Heart left ventricle (tissue), 16 donors: Measurements from ENCODE around the gene MYMK. TPM values are rescaled to one million over a fixed set of nuclear protein-coding genes. Genes with fewer than 3 reads are reported as not detected.

Source experiments
- ATAC-seq, 4 donors: fragments of 200-7000 bp; cut with Tn5 transposase; one replicate each; pipeline ENCODE4 v1.9.1; 2020 to 2022; ENCODE audit warnings: moderate library complexity in 4 of 4, mild to moderate bottlenecking in 3 of 4, moderate number of reproducible peaks in 1 of 4
- DNase-seq, 5 donors: peaks; one replicate each; pipeline ENCODE4 v3.0.0-alpha.2; 2020
- H3K27ac ChIP-seq, 12 donors: fragments of 200-600 bp; sonication (generic) in 4 of 12; one replicate each; pipeline versions ENCODE4 v1.5.0 to v1.8.0; 2016 to 2022; ENCODE audit warnings: mild to moderate bottlenecking in 2 of 12
- H3K27me3 ChIP-seq, 9 donors: fragments of 200-600 bp; sonication (generic) in 2 of 9; one replicate each; pipeline versions ENCODE4 v1.5.1 to v1.8.0; 2016 to 2022; ENCODE audit warnings: mild to moderate bottlenecking in 3 of 9
- H3K36me3 ChIP-seq, 9 donors: fragments of 200-600 bp; sonication (generic) in 2 of 9; one replicate each; pipeline versions ENCODE4 v1.5.0 to v1.8.0; 2018 to 2022; ENCODE audit warnings: mild to moderate bottlenecking in 2 of 9
- H3K4me1 ChIP-seq, 12 donors: fragments of 200-600 bp; sonication (generic) in 4 of 12; one replicate each; pipeline versions ENCODE4 v1.5.0 to v1.8.0; 2016 to 2022; ENCODE audit warnings: mild to moderate bottlenecking in 3 of 12
- H3K4me3 ChIP-seq, 12 donors: fragments of 200-600 bp; sonication (generic) in 4 of 12; one replicate each; pipeline versions ENCODE4 v1.5.0 to v1.8.0; 2017 to 2022; ENCODE audit warnings: mild to moderate bottlenecking in 9 of 12, moderate library complexity in 4 of 12
- H3K9me3 ChIP-seq, 12 donors: fragments of 200-600 bp; sonication (generic) in 4 of 12; one replicate each; pipeline versions ENCODE4 v1.5.0 to v1.8.0; 2016 to 2022; ENCODE audit warnings: mild to moderate bottlenecking in 1 of 12
- CTCF ChIP-seq, 12 donors: fragments of 200-600 bp; sonication (generic) in 4 of 12; IDR thresholded peaks; one replicate each; pipeline versions ENCODE4 v1.5.0 to v1.8.0; 2018 to 2022; ENCODE audit warnings: antibody characterized with exemption in 12 of 12, mild to moderate bottlenecking in 5 of 12
- POLR2A ChIP-seq, 2 donors: fragments of 450-650 bp; IDR thresholded peaks; one replicate each; pipeline ENCODE4 v1.6.1; 2017; ENCODE audit warnings: antibody characterized with exemption in 2 of 2, mild to moderate bottlenecking in 2 of 2, moderate library complexity in 2 of 2
- WGBS, 4 donors: extraction: QIAGEN DNeasy Blood & Tissue Kit in 2 of 4; methylation state at CpG; one replicate each; pipeline versions ENCODE4 v1.1.5 to v1.1.7; 2013 to 2018; 5-methylcytosine and 5-hydroxymethylcytosine counted together
- intact Hi-C, 10 donors: fragments of 100-400 bp; cut with DNase I; formaldehyde crosslinking; loops; one replicate each; pipeline versions ENCODE4 v1.11.1 to v1.14.2; 2022
- polyA plus RNA-seq, 2 donors: library from polyadenylated mRNA; stranded (reverse); fragments of 200-250 nt; gene quantifications; one replicate each; pipeline ENCODE4 v1.2.3, GENCODE V29; 2013
- total RNA-seq, 9 donors: library from RNA; depleted of rRNA in 2 of 9; stranded (reverse); fragments of >200 nt in 2 of 9; fragmentation: NEBNext Ultra II Directional in 3 of 9; extraction: Animal tissue kit (Norgen Biotek cat#: 25700) in 3 of 9; gene quantifications; one replicate each; pipeline versions ENCODE4 v1.1.0 to v1.2.4, GENCODE V29; 2016 to 2023
- donor health status: ischemic (EF 13 %, LVEDD 7.1; RV severe dilation, severe dysfunction).
- donor health status: healthy with polysubstance abuse.
- donor health status: DM: no; HTN: yes; CAD: no.
- donor health status: DM: no; HTN: no; CAD: no.
- donor health status: ischemic (EF 25% LVEDD 6.9; RV normal size, moderate dysfunction).
- donor health status: ischemic (EF 25% LVEDD 5.7; RV mildly dilated, moderate dysfunction).
- donor health status: healthy.
- donor health status: DM: yes; HTN: yes; CAD: no.
- donor health status: ischemic (EF 35%, LVEDD 5.7; RV mildly dilated, moderate dysfunction).
- donor health status: nonischemic (EF 11% LVEDD 7.7; RV severe dilation, severe dysfunction).
- donor health status: DM: yes; HTN: yes; CAD: no.
- donor health status: PGD.
- donor health status: ischemic (EF 29% LVEDD 5.4; RV normal size, mild dysfunction).
- donor health status: nonischemic (EF 23%, LVEDD 6.1; RV moderate dilation, normal function).

MYMK gene
- total and polyA plus RNA-seq, 11 donors, result not detected

GRCh38 chr9:133536080-133536479, 11.3 kb upstream of the MYMK start:
- no peak for ATAC-seq
- H3K4me1 ChIP-seq, result peaks cover 0 to 65% (median 41%) of the 10 kb centered on the region in 12 donors
- intact Hi-C loops, result loop anchor here in 3 of 10 donors (5.0 to 10.0 kb wide), 3 partner anchors 36 to 459 kb away; partner anchors contain the start of gene VAV2 (in 1 of the 3)
- H3K4me3 ChIP-seq, result peak overlapping the region in 7 of 12 donors; percentile 48 to 61 (median 61)
- H3K36me3 ChIP-seq, result peaks cover 0 to 9% (median 0%) of the 10 kb centered on the region in 9 donors
- TF ChIP-seq POLR2A (IDR thresholded peaks at IDR 0.05) (no peak), CTCF (IDR thresholded peaks at IDR 0.05) (no peak)
- no peak overlapping the region for H3K27ac ChIP-seq
- WGBS, 4 donors, result 78 to 94% (median 93%) methylated on average over 8 to 11 of the region's 11 CpGs
- no peak for DNase-seq
- no peaks in the 10 kb centered on the region for H3K9me3 ChIP-seq
- H3K27me3 ChIP-seq, result peaks cover 0 to 18% (median 0%) of the 10 kb centered on the region in 9 donors

GRCh38 chr9:133535306-133535877, 10.6 kb upstream of the MYMK start:
- peak overlapping the region in 11 of 12 donors; percentile 35 to 61 (median 51) for H3K4me3 ChIP-seq
- peaks cover 0 to 4% (median 0%) of the 10 kb centered on the region in 9 donors for H3K36me3 ChIP-seq
- peaks cover 0 to 61% (median 37%) of the 10 kb centered on the region in 12 donors for H3K4me1 ChIP-seq
- H3K27me3 ChIP-seq, result peaks cover 0 to 18% (median 0%) of the 10 kb centered on the region in 9 donors
- ATAC-seq, result no peak
- intact Hi-C loops, result loop anchor here in 3 of 10 donors (2.0 to 10.0 kb wide), 4 partner anchors 37 to 459 kb away; partner anchors contain the start of gene VAV2 (in 1 of the 3)
- 33 to 63% (median 59%) methylated on average over 7 to 13 of the region's 13 CpGs for WGBS, 4 donors
- no peak for TF ChIP-seq POLR2A (IDR thresholded peaks at IDR 0.05)
- TF ChIP-seq CTCF (IDR thresholded peaks at IDR 0.05), result no peak
- peak overlapping the region in 3 of 12 donors; percentile 51 to 81 (median 54) for H3K27ac ChIP-seq
- no peaks in the 10 kb centered on the region for H3K9me3 ChIP-seq
- no peak for DNase-seq

- peak; percentile 78 to 91 (median 81) for DNase-seq
- TF ChIP-seq CTCF (IDR thresholded peaks at IDR 0.05) (no peak), POLR2A (IDR thresholded peaks at IDR 0.05) (no peak)
- intact Hi-C loops, result loop anchor here in 5 of 10 donors (2.0 to 10.0 kb wide), 6 partner anchors 38 to 460 kb away; partner anchors contain the start of gene VAV2 (in 1 of the 5)
- Histone ChIP-seq H3K36me3 (no peaks in the 10 kb centered on the region), H3K9me3 (no peaks in the 10 kb centered on the region), H3K27ac (peak within 1 kb of the TSS in 11 of 12 donors; percentile 1 to 81 (median 60)), H3K4me3 (peak within 1 kb of the TSS; percentile 4 to 61 (median 50)), H3K4me1 (peaks cover 0 to 55% (median 30%) of the 10 kb centered on the region in 12 donors), H3K27me3 (peaks cover 0 to 18% (median 0%) of the 10 kb centered on the region in 9 donors)
- 2 to 4% (median 2%) methylated on average over 35 to 70 of the region's 70 CpGs for WGBS, 4 donors
- ATAC-seq, result peak in 3 of 4 donors; percentile 59 to 78 (median 62)
Measured at GRCh38 chr9:133534346-133535291, 9.9 kb upstream of the MYMK start, which contains the start of gene ADAMTSL2. TSS of gene ADAMTSL2 (plus strand) at chr9:133534704. CDS start at chr9:133536713, 2,009 bp downstream.
